ENCODE results near the gene NUSAP1. TPM values are rescaled to one million over a fixed set of nuclear protein-coding genes. Genes with fewer than 3 reads are reported as not detected.

The NUSAP1 gene
- total RNA-seq, 1 donor from 2014 or later = 14.4 TPM

Other genes starting within 250 kb of the NUSAP1 start
- gene INO80, start 216.6 kb upstream of the NUSAP1 start, total RNA-seq = 34.8 and 38.8 TPM in 2 replicates
- gene EXD1, start 102.1 kb upstream of the NUSAP1 start, total RNA-seq = not detected in 2 replicates
- gene CHP1, start 101.6 kb upstream of the NUSAP1 start, total RNA-seq = 47.9 and 58.5 TPM in 2 replicates
- gene OIP5, start 290 bp upstream of the NUSAP1 start, total RNA-seq = 0.62 and 1.4 TPM in 2 replicates
- 17.8 and 19.3 TPM in 2 replicates for gene NDUFAF1, start 69.6 kb downstream of the NUSAP1 start, total RNA-seq
- gene RTF1, start 84.2 kb downstream of the NUSAP1 start, total RNA-seq = 37.2 and 38.0 TPM in 2 replicates
- gene ITPKA, start 161.0 kb downstream of the NUSAP1 start, total RNA-seq = 0.18 TPM in 1 of 2 replicates, not detected in the other
- 1.9 and 2.2 TPM in 2 replicates for gene LTK, start 180.9 kb downstream of the NUSAP1 start, total RNA-seq
- gene RPAP1, start 211.4 kb downstream of the NUSAP1 start, total RNA-seq = 56.1 TPM in 2 replicates
- 0.22 TPM in 1 of 2 replicates, not detected in the other for gene TYRO3, start 226.3 kb downstream of the NUSAP1 start, total RNA-seq